Left renal pelvis (tissue), 4 donors: ENCODE measurements around the gene MAT1A. TPM values are rescaled to one million over a fixed set of nuclear protein-coding genes. Genes with fewer than 3 reads are reported as not detected.
"Not testable (repeated sequence)": the region's sequence is repeated elsewhere in the genome, so short reads cannot be mapped to it uniquely, and the experiment has no call there.

ENCODE experiments used
- DNase-seq, 4 donors: peaks; one replicate each; pipeline ENCODE4 v3.0.0-alpha.2; 2013; ENCODE audit warnings: low read depth in 4 of 4, low spot score in 3 of 4
- polyA plus RNA-seq, 4 donors: library from polyadenylated mRNA; unstranded; fragments of 120-200 nt; gene quantifications; one replicate each; pipeline ENCODE4 v1.2.1, GENCODE V29; 2013; ENCODE audit not compliant: insufficient read length in 4 of 4

MAT1A gene
- 1 to 10 TPM in 3 of 4 donors, under 1 TPM in 1; 0.90 to 1.5 (median 1.3) TPM for polyA plus RNA-seq

DNA sequence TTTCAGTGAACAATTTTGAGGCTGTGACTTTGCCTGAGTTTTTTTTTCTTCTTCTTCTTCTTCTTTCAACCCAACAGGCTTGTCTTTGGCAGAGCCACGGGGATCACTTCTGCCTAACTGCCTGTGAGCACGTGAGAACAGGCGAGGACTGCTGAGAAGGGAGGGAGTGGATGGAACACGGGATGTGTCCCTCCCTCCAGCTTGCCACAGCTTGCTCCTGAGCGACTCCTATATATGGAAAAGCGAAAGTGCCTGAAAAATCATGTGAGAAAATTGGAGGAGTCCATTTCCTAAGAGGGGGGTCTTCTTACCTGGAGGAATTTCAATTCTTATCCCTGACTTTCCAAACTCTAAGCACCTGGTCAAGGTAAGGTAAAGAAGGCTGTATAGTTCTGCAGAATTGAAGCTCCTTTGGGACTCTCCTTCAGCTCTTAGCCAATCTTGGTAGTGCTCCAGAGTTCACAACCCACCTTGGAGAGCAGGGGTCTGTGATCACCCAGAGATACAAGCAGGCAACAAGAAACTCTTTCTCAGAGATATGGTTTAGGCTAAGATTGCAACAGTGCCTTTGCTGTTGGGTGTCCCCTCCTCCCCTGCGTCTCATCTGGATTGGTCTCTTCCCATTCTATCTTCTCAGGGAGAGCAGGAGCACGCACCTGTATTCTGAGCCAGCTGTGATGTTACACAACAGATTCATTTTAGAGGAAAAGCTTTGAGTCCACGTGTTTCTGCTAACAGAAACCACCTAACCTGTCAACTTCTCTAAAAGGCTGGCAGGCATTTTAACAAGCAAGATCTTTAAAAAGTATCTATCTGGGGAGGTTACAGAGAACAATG, at the start of gene MAT1A:
TSS of gene MAT1A (minus strand) at position 208 of the 837 bp plus-strand sequence. CDS start 235 bp downstream, outside the sequence.
- DNase-seq = no peak

DNA sequence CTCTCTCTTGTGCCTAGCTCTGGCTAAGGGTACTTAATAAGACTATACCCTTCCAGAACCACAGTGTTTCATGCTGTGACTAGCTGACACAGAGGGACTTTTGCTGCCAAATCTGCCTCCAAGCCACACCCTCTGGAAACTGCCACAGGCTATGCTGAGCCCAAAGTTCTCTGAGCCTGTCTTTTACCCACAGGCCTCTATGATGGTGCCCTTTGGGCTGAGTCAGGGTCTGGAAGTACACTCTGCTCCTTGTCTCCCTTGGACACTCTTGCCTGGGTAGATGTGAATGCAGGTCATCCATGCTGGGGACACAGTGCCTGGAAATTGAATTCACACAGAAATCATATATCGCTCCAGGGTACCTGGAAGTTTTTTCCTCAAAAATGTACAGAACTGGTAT, 44.5 kb upstream of the MAT1A start:
- DNase-seq = no peak

DNA sequence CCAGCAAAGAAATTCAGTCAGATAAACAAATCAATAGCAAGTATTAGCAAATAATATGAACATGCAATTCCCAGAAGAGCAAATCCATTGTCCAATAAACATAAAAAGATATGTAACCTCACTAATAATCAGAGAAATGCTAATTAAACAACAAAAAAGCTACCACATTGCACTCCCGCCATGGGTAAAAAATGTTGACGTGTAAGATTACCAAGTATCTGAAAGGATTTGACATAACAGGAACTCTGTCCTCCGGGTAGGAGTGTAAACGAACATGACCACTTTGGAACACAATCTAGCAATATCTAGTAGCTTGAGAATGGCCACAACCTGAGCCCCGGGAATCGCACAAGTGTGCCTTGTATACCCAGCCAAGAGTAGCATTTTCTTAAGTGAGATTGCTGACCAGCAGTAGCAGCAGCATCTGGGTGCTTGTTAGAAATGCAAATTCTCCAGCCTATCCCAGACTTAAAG, 35.5 kb upstream of the MAT1A start:
- DNase-seq = no peak

DNA sequence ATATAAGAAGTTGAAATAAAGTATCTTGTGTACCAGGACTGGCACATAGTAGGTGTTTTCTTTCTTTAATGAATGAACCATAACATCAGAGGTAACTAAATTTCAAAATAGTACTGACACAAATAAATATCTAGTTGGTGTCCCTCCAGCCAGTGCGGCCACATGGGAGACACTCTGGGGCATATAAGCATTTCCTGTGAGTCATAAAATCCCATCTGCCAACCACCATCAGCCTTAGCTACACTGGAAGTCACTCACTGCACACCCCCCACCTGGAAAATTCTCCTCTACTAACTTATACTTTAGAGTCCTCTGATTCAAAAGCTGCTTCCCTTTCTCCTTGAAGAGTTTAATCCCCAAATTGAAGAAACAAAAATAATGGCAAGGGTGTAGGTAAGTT, 34.6 kb upstream of the MAT1A start:
- DNase-seq = no peak

DNA sequence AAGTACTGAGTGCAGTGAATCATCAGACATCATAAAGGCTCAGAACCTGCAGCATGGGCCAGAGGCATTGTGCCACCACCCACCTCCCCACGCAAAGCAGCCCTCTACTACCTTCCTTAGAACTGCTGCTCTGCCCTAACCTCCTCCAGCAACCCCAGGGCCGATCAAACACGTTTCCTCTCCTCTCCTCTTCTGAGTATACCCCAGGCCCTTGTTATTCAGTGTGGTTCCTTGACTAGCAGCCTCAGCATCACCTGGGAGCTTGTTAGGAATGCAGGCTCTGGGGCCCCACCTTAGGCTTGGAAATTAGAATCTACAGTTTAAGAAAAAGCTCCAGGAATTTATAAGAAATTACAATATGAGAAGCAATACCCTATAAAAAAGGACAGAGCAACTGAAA, 33.9 kb upstream of the MAT1A start:
- DNase-seq = no peak

DNA sequence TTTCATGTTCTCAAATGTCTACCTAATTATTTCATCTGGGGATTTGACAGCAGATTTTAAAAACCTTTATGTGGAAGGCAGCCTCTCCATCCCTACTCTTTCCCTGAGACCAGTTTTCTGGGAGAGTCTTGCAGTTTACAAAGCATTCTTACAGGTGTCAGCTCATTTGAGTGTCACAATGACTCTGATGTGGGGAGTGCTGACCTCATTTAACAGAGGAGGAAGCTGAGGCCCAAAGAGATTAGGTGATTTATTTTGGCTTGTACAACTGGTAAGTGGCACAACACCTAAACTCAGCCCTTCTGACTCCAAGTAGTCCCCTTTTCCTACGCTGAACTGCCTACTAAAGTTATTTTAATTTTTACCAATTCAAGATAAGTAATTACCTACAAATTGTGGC, 33.3 kb upstream of the MAT1A start:
- no peak for DNase-seq

DNA sequence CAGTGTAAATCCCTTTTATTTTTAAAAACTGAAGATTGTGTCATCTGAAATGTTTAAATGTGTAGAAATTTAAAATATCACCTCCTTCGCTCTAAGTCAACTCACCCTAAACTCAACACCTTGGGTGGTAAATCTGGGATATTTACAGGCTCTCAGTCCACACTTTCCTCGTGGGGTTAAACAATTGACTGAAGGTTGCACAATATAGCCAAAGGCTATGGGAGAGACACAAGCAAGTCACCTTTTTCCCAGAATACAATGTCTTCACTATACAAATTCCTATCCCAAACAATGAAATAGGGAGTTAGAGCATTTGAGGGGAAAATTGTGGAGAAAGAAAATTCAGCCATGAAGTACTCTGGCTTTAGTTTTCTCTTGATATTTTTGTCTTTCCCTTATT, 32.7 kb upstream of the MAT1A start:
- no peak for DNase-seq

DNA sequence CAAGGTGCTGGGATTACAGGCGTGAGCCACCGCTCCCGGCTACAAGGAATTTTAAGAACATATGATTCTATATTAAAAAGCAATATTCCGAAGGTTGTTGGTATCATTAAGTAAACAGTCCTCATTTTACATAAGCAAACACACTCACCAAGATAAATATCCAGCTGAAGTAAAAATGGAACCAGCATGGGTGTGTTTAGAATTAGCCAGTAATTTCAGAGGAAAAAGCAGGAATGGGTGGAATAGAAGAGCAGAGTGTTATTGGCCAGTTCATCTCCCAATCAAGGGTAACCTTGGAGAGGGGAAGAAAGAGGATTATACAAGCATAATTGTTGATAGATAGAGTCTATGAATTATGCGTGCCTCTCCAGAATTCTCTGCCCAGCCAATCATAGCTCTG, 31.7 kb upstream of the MAT1A start:
- DNase-seq = no peak

DNA sequence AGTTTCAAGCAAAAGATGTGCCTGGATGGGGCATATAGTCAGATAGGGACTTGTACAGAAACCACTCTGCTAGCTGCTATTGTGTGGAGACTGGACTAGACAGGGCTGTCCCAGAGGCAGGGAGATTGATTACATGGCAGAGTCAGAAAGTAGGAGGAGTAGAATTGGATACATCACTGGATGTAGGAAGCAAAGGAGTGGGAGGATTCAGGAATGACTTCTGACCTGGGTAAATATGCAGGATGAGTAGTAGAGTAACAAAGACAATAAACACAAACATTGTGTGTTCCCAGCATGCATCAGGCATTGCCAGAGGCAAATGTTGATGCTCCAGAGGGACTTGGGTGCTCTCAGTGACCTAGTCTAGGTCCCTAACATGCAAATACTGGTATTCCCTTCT, 30.9 kb upstream of the MAT1A start:
- no peak for DNase-seq

DNA sequence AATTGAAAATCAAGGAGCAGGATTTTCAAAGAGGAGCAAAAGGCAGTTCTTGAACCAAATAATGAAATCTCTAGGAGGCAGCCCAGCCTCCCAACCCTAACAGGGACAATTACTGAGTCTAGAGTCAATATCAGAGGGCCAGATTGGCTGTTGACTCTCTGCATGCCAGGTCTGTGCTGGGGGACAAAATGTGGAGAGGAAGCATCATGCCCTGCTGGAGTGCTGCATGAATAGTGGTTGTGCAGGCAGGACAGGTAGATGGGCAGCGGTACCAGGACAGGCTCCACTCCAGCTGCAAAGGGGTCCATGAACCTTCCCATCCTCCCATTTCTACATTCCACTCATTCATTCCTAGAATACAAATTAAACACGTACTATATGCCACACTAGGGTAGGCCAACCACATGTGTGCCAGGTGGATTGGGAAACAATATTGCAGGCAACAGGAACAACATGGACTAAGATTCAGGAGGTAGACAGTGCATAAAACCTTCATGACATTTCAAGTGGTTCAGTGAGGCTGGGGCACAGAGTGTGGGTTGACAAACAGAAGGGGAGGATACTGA, 30.4 kb upstream of the MAT1A start:
- DNase-seq = no peak

DNA sequence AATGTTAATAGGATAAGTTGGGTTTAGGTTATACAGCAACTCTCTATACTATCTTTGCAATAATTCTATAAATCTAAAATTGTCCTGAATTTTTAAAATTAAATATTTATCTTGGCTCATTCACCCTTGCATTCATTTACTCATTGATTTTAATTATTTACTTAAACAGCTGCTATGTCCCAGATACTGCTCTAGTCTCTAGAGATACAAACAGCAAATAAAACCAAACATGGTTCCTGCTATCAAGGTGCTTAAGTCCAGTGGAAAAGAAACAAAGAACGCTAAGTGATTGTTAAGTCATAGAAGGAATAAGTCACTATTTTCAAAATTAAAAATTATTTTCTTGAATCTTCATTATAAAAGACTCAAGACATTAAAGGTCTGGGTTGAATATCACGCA, 29.9 kb upstream of the MAT1A start:
- DNase-seq = no peak

DNA sequence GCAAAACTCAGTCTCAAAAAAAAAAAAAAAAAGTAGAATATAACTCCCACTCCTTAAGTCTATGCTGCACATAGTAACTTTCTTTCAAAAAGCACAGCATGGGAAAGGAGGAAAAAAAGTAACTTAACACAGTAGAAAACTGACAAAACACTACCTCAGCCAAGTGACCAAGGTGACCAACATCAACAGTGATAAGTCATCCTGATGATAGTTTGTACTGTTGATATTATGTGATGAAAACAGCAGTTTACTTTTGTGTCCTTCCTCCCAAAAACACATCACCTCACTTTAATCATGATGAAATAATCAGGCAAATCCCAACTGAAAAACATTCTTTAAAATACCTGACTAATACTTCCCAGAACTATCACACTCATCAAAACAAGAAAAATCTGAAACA, 29.3 kb upstream of the MAT1A start:
- no peak for DNase-seq

DNA sequence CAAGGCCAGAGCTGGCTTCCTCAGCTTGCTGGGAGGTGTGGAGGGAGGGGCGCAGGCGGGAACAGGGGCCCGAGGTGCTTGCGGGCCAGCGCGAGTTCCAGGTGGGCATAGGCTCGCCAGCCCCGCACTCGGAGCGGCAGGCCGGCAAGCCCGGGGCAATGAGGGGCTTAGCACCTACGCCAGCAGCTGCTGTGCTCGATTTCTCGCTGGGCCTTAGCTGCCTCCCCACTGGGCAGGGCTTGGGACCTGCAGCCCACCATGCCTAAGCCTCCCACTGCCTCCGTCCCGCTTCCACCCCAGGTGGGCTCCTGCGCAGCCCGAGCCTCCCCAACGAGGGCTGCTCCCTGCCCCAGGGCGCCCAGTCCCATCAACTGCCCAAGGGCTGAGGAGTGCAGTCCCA, 25.9 kb upstream of the MAT1A start:
- no peak for DNase-seq

DNA sequence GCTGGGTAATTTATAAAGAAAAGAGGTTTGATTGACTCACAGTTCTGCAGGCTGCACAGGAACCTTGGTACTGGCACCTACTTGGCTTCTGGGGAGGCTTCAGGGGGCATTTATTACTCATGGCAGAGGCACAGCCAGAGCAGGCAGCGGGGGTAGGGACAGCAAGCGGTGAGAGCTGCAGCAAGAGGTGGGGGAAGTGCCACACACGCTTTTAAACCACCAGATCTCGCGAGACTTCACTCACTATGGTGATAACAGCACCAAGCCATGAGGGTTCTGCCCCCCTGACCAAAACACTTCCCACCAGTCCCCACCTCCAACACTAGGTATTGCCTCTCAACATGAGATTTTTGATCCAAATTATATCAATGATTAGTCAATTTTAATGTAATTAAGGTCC, 24.1 kb upstream of the MAT1A start:
- DNase-seq = no peak

DNA sequence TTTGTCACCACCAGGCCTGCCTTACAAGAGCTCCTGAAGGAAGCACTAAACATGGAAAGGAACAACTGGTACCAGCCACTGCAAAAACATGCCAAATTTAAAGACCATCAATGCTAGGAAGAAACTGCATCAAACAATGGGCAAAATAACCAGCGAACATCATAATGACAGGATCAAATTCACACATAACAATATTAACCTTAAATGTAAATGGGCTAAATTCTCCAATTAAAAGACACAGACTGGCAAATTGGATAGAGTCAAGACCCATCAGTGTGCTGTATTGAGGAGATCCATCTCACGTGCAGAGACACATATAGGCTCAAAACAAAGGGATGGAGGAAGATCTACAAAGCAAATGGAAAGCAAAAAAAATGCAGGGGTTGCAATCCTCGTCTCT, 16.5 kb upstream of the MAT1A start:
- DNase-seq = not testable (repeated sequence)

DNA sequence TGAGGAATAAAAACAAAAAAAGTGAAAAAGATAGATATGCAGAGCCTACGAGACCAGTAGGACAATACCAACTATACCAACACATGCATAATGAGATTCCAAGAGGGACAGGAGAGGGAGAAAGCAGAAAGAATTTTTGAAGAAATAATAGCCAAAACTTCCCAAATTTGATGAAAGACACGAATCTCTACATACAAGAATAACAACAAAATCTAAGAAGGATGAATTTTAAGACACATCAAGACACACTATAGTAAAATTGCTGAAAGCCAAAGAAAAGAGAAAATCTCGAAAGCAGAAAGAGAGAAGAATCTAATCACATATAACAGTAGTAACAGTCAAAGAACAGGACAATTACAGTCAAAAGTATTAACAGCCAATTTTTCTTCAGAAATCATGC, 7.5 kb upstream of the MAT1A start:
- no peak for DNase-seq

DNA sequence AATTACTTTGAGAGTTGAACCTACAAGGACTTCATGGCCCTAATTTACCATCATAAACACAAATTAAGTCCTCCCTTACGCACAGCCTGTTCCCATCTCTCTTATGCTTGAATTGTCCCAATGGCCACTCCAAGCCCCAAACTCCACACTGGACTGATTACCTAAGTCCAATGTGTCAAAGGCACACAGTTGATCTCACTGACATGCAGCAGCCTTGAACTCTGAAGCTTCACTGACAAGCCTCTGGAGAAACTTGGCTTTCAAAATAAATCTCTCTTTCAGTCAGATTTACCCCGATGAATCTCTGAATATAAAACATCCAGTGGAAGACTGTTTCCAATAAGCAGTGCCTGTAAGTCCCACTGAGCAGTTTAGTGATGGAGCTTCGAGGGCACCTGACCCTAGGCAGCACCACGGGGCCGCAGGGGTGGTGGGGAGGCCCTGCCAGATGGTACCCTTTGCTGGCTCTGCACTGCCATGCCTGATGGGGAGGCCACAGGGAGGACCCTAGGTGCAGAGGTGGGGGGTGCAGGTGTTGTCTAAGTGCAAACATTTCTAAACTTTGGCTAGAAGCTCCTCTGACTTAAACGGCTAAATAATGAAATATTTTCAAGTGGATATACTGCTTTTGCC, 3.3 kb upstream of the MAT1A start:
- DNase-seq = no peak

DNA sequence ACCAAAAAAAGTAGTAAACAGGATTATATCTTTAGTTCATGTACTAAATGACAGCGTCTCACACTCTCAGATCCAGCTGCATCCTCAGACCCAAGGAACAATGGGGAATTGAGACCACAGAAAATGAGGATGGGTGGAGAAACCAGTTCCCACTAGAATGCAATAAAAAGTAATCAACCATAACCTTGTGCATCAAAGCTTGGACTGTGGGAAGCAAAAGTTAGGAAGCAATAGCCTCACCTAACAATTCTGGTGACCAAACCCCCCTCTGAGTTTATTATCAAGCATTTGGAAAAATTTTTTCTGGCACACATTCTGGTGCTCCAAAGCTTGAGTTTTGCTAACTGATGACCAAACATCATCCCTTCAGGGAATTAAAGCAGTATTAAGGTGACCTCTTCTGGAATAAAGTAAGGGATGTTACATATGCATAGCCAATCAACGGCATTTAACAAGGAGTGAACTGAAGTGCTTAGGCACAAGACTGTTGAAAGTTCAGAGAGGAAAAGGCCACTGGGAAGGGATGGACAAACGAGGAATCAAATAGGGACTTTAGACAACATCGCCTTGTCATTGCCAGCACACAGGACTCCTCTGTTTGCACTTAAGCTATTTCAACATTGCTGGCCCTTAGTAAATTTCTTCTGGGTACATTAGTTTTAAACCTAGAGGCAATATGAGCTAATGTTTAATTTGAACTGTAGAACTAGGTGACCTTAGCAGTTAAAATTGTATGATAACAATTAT, 1.2 kb upstream of the MAT1A start:
- no peak for DNase-seq

DNA sequence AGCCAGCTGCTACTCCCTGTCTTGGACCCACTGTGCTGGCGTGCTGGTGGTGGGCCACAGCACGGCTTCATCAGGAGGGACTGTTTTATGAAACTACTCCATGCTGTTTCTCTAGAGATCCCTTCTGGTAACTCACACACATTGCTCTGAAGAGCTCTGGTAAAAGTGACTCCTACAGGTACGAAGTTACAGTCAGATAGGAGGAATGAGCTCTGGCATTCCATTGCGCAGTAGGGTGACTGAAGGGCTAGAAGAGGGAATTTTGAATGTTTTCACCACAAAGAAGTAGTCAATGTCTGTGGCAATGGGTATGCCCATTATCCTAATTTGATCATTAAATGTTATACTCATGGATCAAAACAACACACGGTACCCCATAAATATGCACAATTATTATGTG, 609 bp downstream of the MAT1A start:
- DNase-seq = no peak

DNA sequence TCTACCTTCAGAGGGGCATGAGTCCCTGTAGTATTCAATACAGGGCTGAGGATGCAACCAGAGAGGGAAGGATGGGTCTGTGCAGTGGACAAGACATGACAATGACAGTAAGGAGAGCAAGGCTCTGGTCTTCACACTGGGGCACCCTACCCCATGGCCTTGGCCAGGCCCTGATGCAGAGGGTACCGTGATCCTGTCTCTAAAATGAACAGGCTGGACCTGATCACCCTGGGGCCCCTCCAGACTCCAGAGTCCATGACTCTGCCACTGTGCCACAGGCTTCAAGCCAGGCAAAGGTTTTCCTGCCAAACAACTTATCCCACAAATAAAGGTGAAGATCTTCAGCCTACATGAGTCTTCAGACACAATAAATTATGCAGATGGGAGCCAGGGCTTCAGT, 4.9 kb downstream of the MAT1A start:
- DNase-seq = no peak

DNA sequence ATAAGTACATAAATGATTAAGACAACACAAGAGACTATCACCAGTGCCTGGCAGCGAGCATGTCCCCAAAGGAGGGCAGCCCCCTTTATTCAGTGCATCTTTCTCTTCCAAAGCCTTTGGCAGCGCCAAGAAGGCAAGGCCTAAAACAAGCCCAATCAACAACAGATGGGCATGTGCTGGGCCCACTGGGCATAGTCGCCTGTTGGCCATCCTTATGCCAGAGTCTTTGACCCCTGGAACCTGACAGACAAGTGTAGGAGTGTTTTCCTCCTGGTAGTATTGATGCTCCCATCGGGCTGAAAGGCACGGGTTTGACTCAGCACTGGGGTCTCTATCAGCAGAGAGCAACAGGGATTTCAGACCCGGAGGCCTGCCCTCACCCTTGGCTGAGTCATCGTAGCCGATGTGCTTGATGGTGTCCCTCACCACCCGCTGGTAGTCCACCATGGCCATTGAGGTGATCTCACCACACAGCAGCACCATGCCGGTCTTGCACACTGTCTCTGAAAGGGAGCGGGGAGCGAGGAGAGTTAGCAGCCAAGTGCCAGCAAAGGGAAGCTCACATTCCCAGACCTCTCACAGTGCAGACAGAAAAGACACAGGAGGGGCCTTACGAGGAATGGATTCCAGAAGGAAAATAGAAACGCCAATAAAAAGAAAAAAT, 5.8 kb downstream of the MAT1A start:
- DNase-seq = no peak
